CD4-positive, alpha-beta T cell (primary cell): ENCODE measurements around the gene NEURL4. TPM values are rescaled to one million over a fixed set of nuclear protein-coding genes. Genes with fewer than 3 reads are reported as not detected.

Source experiments
- ATAC-seq: fragments of 200-7000 bp; cut with Tn5 transposase; one replicate; pipeline ENCODE4 v1.10.0; 2022; ENCODE audit warnings: mild to moderate bottlenecking; ENCODE audit not compliant: poor library complexity
- CTCF ChIA-PET: fragments of 350-600 bp; sonication (Branson Sonifier 250); formaldehyde crosslinking; loops from one replicate; lab custom pipeline; 2021; ENCODE audit warnings: antibody characterized with exemption, inconsistent platforms; lab: Charles Lee
- POLR2A ChIA-PET: fragments of 350-600 bp; sonication (Branson Sonifier 250); formaldehyde crosslinking; loops from one replicate; lab custom pipeline; 2021; ENCODE audit warnings: antibody characterized with exemption, inconsistent platforms; lab: Charles Lee
- DNase-seq, 14 experiments: peaks; one replicate each; pipeline ENCODE4 v3.0.0-alpha.2; 2013 to 2020; ENCODE audit warnings: mixed read lengths in 2 of 14
- H3K27ac ChIP-seq, 2 donors: one replicate each; pipeline versions ENCODE4 v1.5.1 to v1.7.0; 2013; ENCODE audit warnings: low read length in 2 of 2, low read depth in 1 of 2, mild to moderate bottlenecking in 1 of 2
- H3K27me3 ChIP-seq, 2 experiments: 1 replicate in 1 of 2; 2 replicates in 1 of 2; pipeline versions ENCODE4 v1.6.1 to v1.7.0; 2013; ENCODE audit warnings: low read length in 2 of 2, control low read depth in 1 of 2, mild to moderate bottlenecking in 1 of 2, moderate library complexity in 1 of 2; ENCODE audit not compliant: insufficient read depth in 2 of 2, control insufficient read depth in 1 of 2
- H3K36me3 ChIP-seq: one replicate; pipeline ENCODE4 v1.6.1; 2013; ENCODE audit warnings: low read length, control low read depth; ENCODE audit not compliant: insufficient read depth
- H3K4me1 ChIP-seq: one replicate; pipeline ENCODE4 v1.6.1; 2013; ENCODE audit warnings: low read length, control low read depth; ENCODE audit not compliant: insufficient read depth
- H3K4me3 ChIP-seq: one replicate; pipeline ENCODE4 v1.5.1; 2013; ENCODE audit warnings: mild to moderate bottlenecking, low read length, moderate library complexity
- H3K9me3 ChIP-seq, 2 experiments: 1 replicate in 1 of 2; 2 replicates in 1 of 2; pipeline versions ENCODE4 v1.6.1 to v1.7.0; 2013; ENCODE audit warnings: low read length in 2 of 2, mild to moderate bottlenecking in 2 of 2, control low read depth in 1 of 2, moderate library complexity in 1 of 2; ENCODE audit not compliant: control insufficient read depth in 1 of 2, insufficient read depth in 1 of 2
- H3K27ac Mint-ChIP-seq: one replicate; pipeline ENCODE4 v1.8.0; 2020; ENCODE audit warnings: mixed read lengths
- H3K27me3 Mint-ChIP-seq: one replicate; pipeline ENCODE4 v1.8.0; 2021; ENCODE audit warnings: mixed read lengths
- H3K36me3 Mint-ChIP-seq: one replicate; pipeline ENCODE4 v1.8.0; 2021; ENCODE audit warnings: low read depth, mixed read lengths
- H3K4me1 Mint-ChIP-seq: one replicate; pipeline ENCODE4 v1.8.0; 2021; ENCODE audit warnings: low read depth, mixed read lengths
- H3K4me3 Mint-ChIP-seq: one replicate; pipeline ENCODE4 v1.8.0; 2020; ENCODE audit warnings: mild to moderate bottlenecking, mixed read lengths
- H3K9me3 Mint-ChIP-seq: one replicate; pipeline ENCODE4 v1.8.0; 2020; ENCODE audit warnings: mixed read lengths
- intact Hi-C, 2 experiments: fragments of 100-400 bp; cut with DNase I in 1 of 2; cut with micrococcal nuclease in 1 of 2; formaldehyde crosslinking; loops; one replicate each; pipeline versions ENCODE4 v1.15.1 to v1.9.0; 2023 to 2025; cut with DNase I, micrococcal nuclease
- total RNA-seq, 174 experiments: library from RNA in 2 of 174; stranded (reverse) in 2 of 174; gene quantifications; one replicate each; pipeline ENCODE4 v1.2.3 and lab custom pipeline; 2021 to 2026
- TF ChIP-seq, protein P1 (sequence below): fragments of 200-600 bp; IDR thresholded peaks from one replicate; pipeline ENCODE4 v1.8.0; 2022; ENCODE audit warnings: antibody characterized with exemption, mild to moderate bottlenecking

NEURL4 gene
- total RNA-seq, 2 experiments from 2014 or later = 29.0 to 30.8 TPM

DNA sequence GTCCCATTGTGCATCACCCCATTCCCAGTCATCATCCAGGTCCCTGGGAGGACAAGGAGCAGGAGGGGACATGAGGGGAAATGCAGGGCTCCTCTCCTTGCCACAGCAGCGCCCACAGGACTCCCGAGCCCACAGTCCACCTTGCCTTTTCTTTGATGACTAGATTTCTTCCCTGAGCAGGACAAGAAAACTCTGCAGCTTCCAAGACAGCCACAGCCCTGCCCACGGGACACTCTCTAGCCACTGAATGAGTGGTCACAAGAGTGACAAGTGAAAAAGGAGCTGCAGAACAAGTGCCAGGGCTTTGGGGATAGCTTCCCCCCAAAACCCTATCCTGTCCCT is 4.7 kb downstream of the NEURL4 start:
- H3K36me3 Mint-ChIP-seq = peaks cover 59% of the 10 kb centered on the region
- Histone ChIP-seq H3K27ac (no peak overlapping the region), H3K4me3 (no peak overlapping the region), H3K9me3 (no peaks in the 10 kb centered on the region), H3K4me1 (peaks cover 27% of the 10 kb centered on the region), H3K27me3 (no peaks in the 10 kb centered on the region), H3K36me3 (peaks cover 58% of the 10 kb centered on the region)
- H3K27me3 Mint-ChIP-seq = no peaks in the 10 kb centered on the region
- DNase-seq = no peak
- no peak overlapping the region for H3K27ac Mint-ChIP-seq
- TF ChIP-seq, protein P1, sequence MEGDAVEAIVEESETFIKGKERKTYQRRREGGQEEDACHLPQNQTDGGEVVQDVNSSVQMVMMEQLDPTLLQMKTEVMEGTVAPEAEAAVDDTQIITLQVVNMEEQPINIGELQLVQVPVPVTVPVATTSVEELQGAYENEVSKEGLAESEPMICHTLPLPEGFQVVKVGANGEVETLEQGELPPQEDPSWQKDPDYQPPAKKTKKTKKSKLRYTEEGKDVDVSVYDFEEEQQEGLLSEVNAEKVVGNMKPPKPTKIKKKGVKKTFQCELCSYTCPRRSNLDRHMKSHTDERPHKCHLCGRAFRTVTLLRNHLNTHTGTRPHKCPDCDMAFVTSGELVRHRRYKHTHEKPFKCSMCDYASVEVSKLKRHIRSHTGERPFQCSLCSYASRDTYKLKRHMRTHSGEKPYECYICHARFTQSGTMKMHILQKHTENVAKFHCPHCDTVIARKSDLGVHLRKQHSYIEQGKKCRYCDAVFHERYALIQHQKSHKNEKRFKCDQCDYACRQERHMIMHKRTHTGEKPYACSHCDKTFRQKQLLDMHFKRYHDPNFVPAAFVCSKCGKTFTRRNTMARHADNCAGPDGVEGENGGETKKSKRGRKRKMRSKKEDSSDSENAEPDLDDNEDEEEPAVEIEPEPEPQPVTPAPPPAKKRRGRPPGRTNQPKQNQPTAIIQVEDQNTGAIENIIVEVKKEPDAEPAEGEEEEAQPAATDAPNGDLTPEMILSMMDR = no peak
- H3K4me1 Mint-ChIP-seq = peaks cover 18% of the 10 kb centered on the region
- ChIA-PET POLR2A (interaction anchor here (0.9 to 1.2 kb wide), 3 partner anchors 9 to 21 kb away, joined by 3 to 4 read pairs (median 3); partner anchors contain the start of gene ACAP1), CTCF (interaction anchor here (0.8 to 3.2 kb wide), 4 partner anchors 12 to 27 kb away, joined by 3 to 12 read pairs (median 5); partner anchors contain the start of gene ACAP1)
- no peaks in the 10 kb centered on the region for H3K9me3 Mint-ChIP-seq
- H3K4me3 Mint-ChIP-seq = peak overlapping the region; percentile 42
- no peak for ATAC-seq
- intact Hi-C loops = loop anchor here (1.0 to 10.0 kb wide), 4 partner anchors 21 to 530 kb away; partner anchors contain the start of genes CYB5D1 (in 1 of the 2), NAA38 (in 1 of the 2) and TMEM88 (in 1 of the 2)

- Histone ChIP-seq H3K4me1 (peaks cover 27% of the 10 kb centered on the region), H3K36me3 (peaks cover 61% of the 10 kb centered on the region), H3K4me3 (no peak overlapping the region), H3K27ac (no peak overlapping the region), H3K27me3 (no peaks in the 10 kb centered on the region), H3K9me3 (no peaks in the 10 kb centered on the region)
- ChIA-PET CTCF (interaction anchor here (1.1 to 3.2 kb wide), 4 partner anchors 13 to 237 kb away, joined by 3 to 12 read pairs (median 5); partner anchors contain the start of gene ACAP1), POLR2A (interaction anchor here (0.9 to 1.2 kb wide), 2 partner anchors 10 to 12 kb away, joined by 3 to 4 read pairs; partner anchors contain the start of gene ACAP1)
- TF ChIP-seq, protein P1 = peak; percentile 88
- ATAC-seq = peak; percentile 52
- Mint-ChIP-seq H3K9me3 (no peaks in the 10 kb centered on the region), H3K27me3 (no peaks in the 10 kb centered on the region), H3K4me1 (peaks cover 16% of the 10 kb centered on the region), H3K4me3 (peak overlapping the region; percentile 42), H3K27ac (no peak overlapping the region), H3K36me3 (peaks cover 59% of the 10 kb centered on the region)
- intact Hi-C loops = loop anchor here (1.0 to 10.0 kb wide), 4 partner anchors 21 to 531 kb away; partner anchors contain the start of genes CYB5D1 (in 1 of the 2), NAA38 (in 1 of the 2) and TMEM88 (in 1 of the 2)
- DNase-seq = peak; percentile 45 to 79 (median 64)
Measured at GRCh38 chr17:7323731-7324437, 5.3 kb downstream of the NEURL4 start.

GRCh38 chr17:7322520-7323194 is 6.5 kb downstream of the NEURL4 start:
- no peak overlapping the region for H3K27ac ChIP-seq
- H3K4me1 Mint-ChIP-seq = peaks cover 5% of the 10 kb centered on the region
- no peak overlapping the region for H3K4me3 ChIP-seq
- no peaks in the 10 kb centered on the region for H3K9me3 Mint-ChIP-seq
- H3K4me3 Mint-ChIP-seq = no peak overlapping the region
- DNase-seq (peak in 2 of 14 experiments; percentile 2 to 17), ATAC-seq (no peak)
- ChIA-PET POLR2A (no interaction called here), CTCF (interaction anchor here (3.2 kb wide), 1 partner anchor 14 kb away, joined by 12 read pairs; the partner anchor contains the start of gene ACAP1)
- H3K36me3 Mint-ChIP-seq = peaks cover 71% of the 10 kb centered on the region
- intact Hi-C loops = loop anchor here in 1 of 2 experiments (10.0 kb wide), 1 partner anchor 532 kb away; the partner anchor contains the start of genes CYB5D1, NAA38 and TMEM88
- peaks cover 18% of the 10 kb centered on the region for H3K4me1 ChIP-seq
- H3K9me3 ChIP-seq = no peaks in the 10 kb centered on the region
- peaks cover 73% of the 10 kb centered on the region for H3K36me3 ChIP-seq
- H3K27me3 ChIP-seq = no peaks in the 10 kb centered on the region
- no peak overlapping the region for H3K27ac Mint-ChIP-seq
- TF ChIP-seq, protein P1 = no peak
- H3K27me3 Mint-ChIP-seq = no peaks in the 10 kb centered on the region
